DOHH2 (cell line): ENCODE data around the gene FAM124A.

Experiments used
- H3F3A ChIP-seq: fragments of 200-600 bp; sonication (generic), shearing (Covaris generic); 2 replicates; pipeline ENCODE4 v1.6.0; 2016; ENCODE audit warnings: antibody characterized with exemption, mild to moderate bottlenecking; ENCODE audit not compliant: control insufficient read depth, insufficient read depth
- H3K27ac ChIP-seq: fragments of 200-600 bp; sonication (generic); 2 replicates; pipeline ENCODE4 v1.5.1; 2014; ENCODE audit warnings: low read depth, mild to moderate bottlenecking, low read length, moderate library complexity
- H3K27me3 ChIP-seq: fragments of 200-600 bp; sonication (generic); 2 replicates; pipeline ENCODE4 v1.6.1; 2014; ENCODE audit warnings: mild to moderate bottlenecking, low read length, mixed read lengths; ENCODE audit not compliant: control insufficient read depth
- H3K36me3 ChIP-seq: fragments of 200-600 bp; sonication (generic); 2 replicates; pipeline ENCODE4 v1.6.1; 2014; ENCODE audit warnings: mild to moderate bottlenecking, low read length, moderate library complexity, mixed read lengths; ENCODE audit not compliant: control insufficient read depth
- H3K4me1 ChIP-seq: fragments of 200-600 bp; sonication (generic); 2 replicates; pipeline ENCODE4 v1.6.1; 2014; ENCODE audit warnings: mild to moderate bottlenecking, low read length, mixed read lengths; ENCODE audit not compliant: control insufficient read depth
- H3K4me2 ChIP-seq: fragments of 200-600 bp; sonication (generic); 2 replicates; pipeline ENCODE4 v1.6.0; 2014; ENCODE audit warnings: mild to moderate bottlenecking, low read length, moderate library complexity
- H3K4me3 ChIP-seq: fragments of 200-600 bp; sonication (generic); 2 replicates; pipeline ENCODE4 v1.5.1; 2014; ENCODE audit warnings: mild to moderate bottlenecking, low read length, mixed read lengths
- H3K79me2 ChIP-seq: fragments of 200-600 bp; sonication (generic); 2 replicates; pipeline ENCODE4 v1.6.1; 2014; ENCODE audit warnings: mild to moderate bottlenecking, low read length, mixed read lengths; ENCODE audit not compliant: control insufficient read depth
- H3K9me2 ChIP-seq: fragments of 200-600 bp; sonication (generic); replicated peaks from 2 replicates; pipeline ENCODE4 v1.6.1; 2014; ENCODE audit warnings: mild to moderate bottlenecking, low read length, mixed read lengths; ENCODE audit not compliant: control insufficient read depth
- H3K9me3 ChIP-seq: fragments of 200-600 bp; sonication (generic); 2 replicates; pipeline ENCODE4 v1.6.1; 2014; ENCODE audit warnings: antibody characterized with exemption, low read length, mixed read lengths; ENCODE audit not compliant: control insufficient read depth, insufficient read depth
- H4K20me1 ChIP-seq: fragments of 200-600 bp; sonication (generic); 2 replicates; pipeline ENCODE4 v1.6.0; 2014; ENCODE audit warnings: low read depth, mild to moderate bottlenecking, antibody characterized with exemption, low read length, moderate library complexity; ENCODE audit not compliant: control insufficient read depth, insufficient read depth
- CTCF ChIP-seq: fragments of 200-600 bp; sonication (generic); IDR thresholded peaks from one replicate; pipeline ENCODE4 v1.5.1; 2014; ENCODE audit warnings: antibody characterized with exemption, mild to moderate bottlenecking, low read depth, low read length; ENCODE audit not compliant: poor library complexity, severe bottlenecking
- EZH2phosphoT487 ChIP-seq: fragments of 200-600 bp; sonication (generic); IDR thresholded peaks from 2 replicates; pipeline ENCODE4 v1.6.1; 2017; ENCODE audit warnings: borderline replicate concordance, mild to moderate bottlenecking, antibody characterized with exemption, low read length, moderate library complexity, mixed read lengths

FAM124A gene

GRCh38 chr13:51276636-51277035 is 54.4 kb downstream of the FAM124A start:
- H3K9me2 ChIP-seq: no peaks in the 10 kb centered on the region
- no peak for TF ChIP-seq CTCF
- no peaks in the 10 kb centered on the region for H3F3A ChIP-seq
- H3K4me1 ChIP-seq: no peaks in the 10 kb centered on the region
- no peaks in the 10 kb centered on the region for H3K79me2 ChIP-seq
- H3K4me2 ChIP-seq: no peak overlapping the region
- H3K9me3 ChIP-seq: no peaks in the 10 kb centered on the region
- no peaks in the 10 kb centered on the region for H3K36me3 ChIP-seq
- no peaks in the 10 kb centered on the region for H3K27me3 ChIP-seq
- no peak overlapping the region for H3K4me3 ChIP-seq
- no peak overlapping the region for H3K27ac ChIP-seq
- no peaks in the 10 kb centered on the region for H4K20me1 ChIP-seq

GRCh38 chr13:51277928-51278327 is 55.7 kb downstream of the FAM124A start:
- Histone ChIP-seq H3K4me1 (no peaks in the 10 kb centered on the region), H3K27ac (no peak overlapping the region), H3K4me2 (no peak overlapping the region), H3K27me3 (no peaks in the 10 kb centered on the region), H4K20me1 (no peaks in the 10 kb centered on the region), H3F3A (no peaks in the 10 kb centered on the region), H3K36me3 (no peaks in the 10 kb centered on the region), H3K9me3 (no peaks in the 10 kb centered on the region), H3K9me2 (no peaks in the 10 kb centered on the region), H3K79me2 (no peaks in the 10 kb centered on the region), H3K4me3 (no peak overlapping the region)
- TF ChIP-seq EZH2phosphoT487 (no peak), CTCF (no peak)

GRCh38 chr13:51278426-51279130 is 56.4 kb downstream of the FAM124A start:
- no peaks in the 10 kb centered on the region for H3K36me3 ChIP-seq

More at GRCh38 chr13:51278426-51279130, 56.4 kb downstream of the FAM124A start:
- TF ChIP-seq CTCF: no peak
- no peak for TF ChIP-seq EZH2phosphoT487
- no peaks in the 10 kb centered on the region for H3K4me1 ChIP-seq
- no peaks in the 10 kb centered on the region for H3F3A ChIP-seq
- H3K9me3 ChIP-seq: no peaks in the 10 kb centered on the region
- H4K20me1 ChIP-seq: no peaks in the 10 kb centered on the region
- H3K27ac ChIP-seq: no peak overlapping the region
- no peak overlapping the region for H3K4me3 ChIP-seq
- H3K9me2 ChIP-seq: no peaks in the 10 kb centered on the region
- no peaks in the 10 kb centered on the region for H3K27me3 ChIP-seq
- no peaks in the 10 kb centered on the region for H3K79me2 ChIP-seq
- H3K4me2 ChIP-seq: no peak overlapping the region
